ENCODE results near the gene PRKCE. TPM values are rescaled to one million over a fixed set of nuclear protein-coding genes. Genes with fewer than 3 reads are reported as not detected.

The PRKCE gene
- total and polyA plus RNA-seq, 2 donors (not counting 1 experiment from before 2014, with no cell fraction given) = 23.6 to 271 TPM

- CTCF ChIA-PET = interaction anchor here (1.6 kb wide), 1 partner anchor 9 kb away, joined by 4 read pairs; no protein-coding TSS in a partner anchor
Measured at GRCh38 chr2:46173030-46173429, 521.6 kb downstream of the PRKCE start.

More at GRCh38 chr2:46173030-46173429, 521.6 kb downstream of the PRKCE start:
- Histone ChIP-seq H3K27ac (ENCODE audit: low read length in 2 of 2) (no peak overlapping the region), H3K27me3 (replicated peaks in 1 of 4; ENCODE audit: control extremely low read depth in 1 of 4, control insufficient read depth in 3 of 4, insufficient read depth in 4 of 4, low read length in 3 of 4) (no peaks in the 10 kb centered on the region), H3K4me2 (replicated peaks; ENCODE audit: low read depth, low read length, poor library complexity, severe bottlenecking) (no peak overlapping the region), H3K4me3 (ENCODE audit: control extremely low read depth in 1 of 5, extremely low read depth in 1 of 5, insufficient read depth in 1 of 5, low read depth in 2 of 5, low read length in 4 of 5) (no peak overlapping the region), H3K36me3 (replicated peaks in 1 of 2; ENCODE audit: control extremely low read depth in 1 of 2, control insufficient read depth in 1 of 2, extremely low read depth in 1 of 2, insufficient read depth in 2 of 2, low read length in 1 of 2) (peaks cover 3 to 11% of the 10 kb centered on the region in 2 experiments), H4K20me1 (ENCODE audit: control insufficient read depth, insufficient read depth, low read length, poor library complexity, severe bottlenecking) (peaks cover 4% of the 10 kb centered on the region), H2AFZ (ENCODE audit: insufficient read depth, low read depth, low read length, poor library complexity, severe bottlenecking) (no peak overlapping the region), H3K4me1 (ENCODE audit: control insufficient read depth in 2 of 2, insufficient read depth in 2 of 2, low read length in 2 of 2) (no peaks in the 10 kb centered on the region), H3K9ac (ENCODE audit: low read length) (no peak overlapping the region), H3K79me2 (ENCODE audit: control insufficient read depth, insufficient read depth, low read length) (no peaks in the 10 kb centered on the region), H3K9me3 (ENCODE audit: control extremely low read depth in 1 of 3, control insufficient read depth in 2 of 3, insufficient read depth in 1 of 3, low read length in 2 of 3) (no peaks in the 10 kb centered on the region)
- H3K9me3 Mint-ChIP-seq (ENCODE audit: insufficient read depth) = no peaks in the 10 kb centered on the region
- 100% methylated on average over 3 of the region's 4 CpGs for WGBS (ENCODE audit: insufficient coverage)
- POLR2A ChIA-PET = no interaction called here
- no peak overlapping the region for H3K4me3 Mint-ChIP-seq
- no peak for DNase-seq
- no peak for TF ChIP-seq EZH2 (IDR thresholded peaks at IDR 0.05; ENCODE audit: borderline replicate concordance, insufficient read depth, low read depth, low read length, poor library complexity, severe bottlenecking)
- TF ChIP-seq CTCF (IDR thresholded peaks at IDR 0.05) = no peak
- no peak overlapping the region for H3K27ac Mint-ChIP-seq
- intact Hi-C loops (cut with micrococcal nuclease) = no loop called here
- H3K27me3 Mint-ChIP-seq = no peaks in the 10 kb centered on the region
- no peaks in the 10 kb centered on the region for H3K4me1 Mint-ChIP-seq
- ATAC-seq (ENCODE audit: low read depth) = no peak
